Gastrocnemius medialis (tissue), 4 donors: ENCODE data around the gene CRISPLD2. TPM values are rescaled to one million over a fixed set of nuclear protein-coding genes. Genes with fewer than 3 reads are reported as not detected.

ENCODE experiments used
- ATAC-seq, 2 donors: fragments of 150-250 bp; one replicate each; pipeline ENCODE4 v1.9.1; 2016
- DNase-seq, 2 donors: peaks; one replicate each; pipeline ENCODE4 v3.0.0-alpha.2; 2019
- H3K27ac ChIP-seq, 4 donors: fragments of 200-600 bp; sonication (generic); 1 replicate in 1 of 4; 2 replicates in 3 of 4; pipeline ENCODE4 v1.5.1; 2016 to 2018; ENCODE audit warnings: mild to moderate bottlenecking in 2 of 4, moderate library complexity in 1 of 4
- H3K27me3 ChIP-seq, 3 donors: fragments of 200-600 bp; sonication (generic) in 2 of 3; 1 replicate in 1 of 3; 2 replicates in 2 of 3; pipeline versions ENCODE4 v1.5.1 to v1.6.0; 2016 to 2019; ENCODE audit warnings: mild to moderate bottlenecking in 1 of 3, moderate library complexity in 1 of 3
- H3K36me3 ChIP-seq, 2 donors: fragments of 200-600 bp; sonication (generic) in 1 of 2; one replicate each; pipeline ENCODE4 v1.5.1; 2017 to 2018
- H3K4me1 ChIP-seq, 2 donors: fragments of 200-600 bp; sonication (generic) in 1 of 2; one replicate each; pipeline ENCODE4 v1.5.1; 2016 to 2017; ENCODE audit warnings: mild to moderate bottlenecking in 2 of 2
- H3K4me3 ChIP-seq, 4 donors: fragments of 200-600 bp; sonication (generic) in 3 of 4; 1 replicate in 1 of 4; 2 replicates in 3 of 4; pipeline ENCODE4 v1.5.1; 2016 to 2019; ENCODE audit warnings: mild to moderate bottlenecking in 2 of 4
- H3K9me3 ChIP-seq, 3 donors: fragments of 200-600 bp; sonication (generic) in 2 of 3; 1 replicate in 1 of 3; 2 replicates in 2 of 3; pipeline ENCODE4 v1.5.1; 2016 to 2019
- POLR2A ChIP-seq, 2 donors: fragments of 450-650 bp; IDR thresholded peaks; one replicate each; pipeline ENCODE4 v1.6.1; 2017; ENCODE audit warnings: antibody characterized with exemption in 2 of 2, mild to moderate bottlenecking in 2 of 2, moderate library complexity in 2 of 2
- in situ Hi-C, 4 donors: fragments of 200-750 bp; cut with MboI; loops; one replicate each; pipeline versions ENCODE4 v1.15.0 to v1.8.0; 2017; ENCODE audit warnings: low sequenced_read_pairs in 4 of 4
- intact Hi-C: fragments of 100-400 bp; cut with DNase I; formaldehyde crosslinking; loops from one replicate; pipeline ENCODE4 v1.15.1; 2023; ENCODE audit warnings: low total_unique reads
- total RNA-seq, 4 donors: library from RNA; depleted of rRNA; stranded (reverse); fragments of >200 nt; gene quantifications; one replicate each; pipeline versions ENCODE4 v1.1.0 to v1.2.3, GENCODE V29; 2016
- TF ChIP-seq, protein P1 (sequence below), 5 experiments: fragments of 450-650 bp in 3 of 5; fragments of 200-600 bp in 2 of 5; sonication (generic) in 2 of 5; IDR thresholded peaks in 4 of 5; conservative IDR thresholded peaks in 1 of 5; 1 replicate in 4 of 5; 2 replicates in 1 of 5; pipeline ENCODE4 v1.5.1; 2016 to 2019; ENCODE audit warnings: antibody characterized with exemption in 5 of 5, mild to moderate bottlenecking in 3 of 5, moderate library complexity in 3 of 5

CRISPLD2 gene
- total RNA-seq, 4 donors from 2014 or later: 26.1 to 50.1 (median 39.0) TPM

DNA sequence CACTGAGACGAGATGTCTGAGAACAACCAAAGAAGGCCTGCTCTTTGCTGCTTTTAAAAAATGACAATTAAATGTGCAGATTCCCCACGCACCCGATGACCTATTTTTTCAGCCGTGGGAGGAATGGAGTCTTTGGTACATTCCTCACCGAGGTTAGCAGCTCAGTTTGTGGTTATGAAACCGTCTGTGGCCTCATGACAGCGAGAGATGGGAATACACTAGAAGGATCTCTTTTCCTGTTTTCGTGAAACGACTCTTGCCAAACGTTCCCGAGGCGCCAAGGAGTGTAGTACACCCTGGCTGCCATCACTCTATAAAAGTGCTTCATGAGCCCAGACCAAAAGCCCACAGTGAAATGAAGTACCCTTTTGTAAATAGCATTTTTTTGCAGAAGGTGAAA, 87.8 kb downstream of the CRISPLD2 start:
- DNase-seq: peak; percentile 32 to 57
- peak overlapping the region in 2 of 4 donors; percentile 3 to 35 for H3K27ac ChIP-seq

DNA sequence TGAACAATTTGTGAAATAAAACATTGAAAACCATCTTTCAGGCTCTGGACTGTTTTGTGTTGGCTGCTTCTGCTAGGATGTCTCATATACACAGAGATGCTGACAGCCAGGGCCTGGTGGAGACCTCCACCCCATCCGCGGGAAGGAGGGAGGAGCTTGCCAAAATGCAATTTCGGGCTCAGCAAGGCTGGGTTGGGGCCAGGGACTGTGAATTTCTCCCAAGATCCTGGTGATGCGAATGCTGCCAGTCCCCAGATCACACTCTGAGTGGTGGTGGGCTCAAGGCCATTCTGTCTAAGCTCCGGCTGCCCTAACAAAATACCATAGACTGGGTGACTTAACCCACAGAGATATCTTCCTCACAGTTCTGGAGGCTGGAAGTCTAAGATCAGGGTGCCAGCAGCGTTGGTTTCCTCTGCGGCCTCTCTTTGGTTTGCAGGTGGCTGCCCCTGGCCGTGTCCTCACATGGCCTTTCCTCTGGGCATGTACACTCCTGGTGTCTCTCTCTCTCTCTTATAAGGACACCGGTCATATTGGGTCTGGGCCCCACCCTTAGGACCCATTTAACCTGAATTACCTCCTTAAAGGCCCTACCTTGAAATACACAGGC, 89.8 kb downstream of the CRISPLD2 start:
- no peak for TF ChIP-seq POLR2A (IDR thresholded peaks at IDR 0.05)
- TF ChIP-seq, protein P1, sequence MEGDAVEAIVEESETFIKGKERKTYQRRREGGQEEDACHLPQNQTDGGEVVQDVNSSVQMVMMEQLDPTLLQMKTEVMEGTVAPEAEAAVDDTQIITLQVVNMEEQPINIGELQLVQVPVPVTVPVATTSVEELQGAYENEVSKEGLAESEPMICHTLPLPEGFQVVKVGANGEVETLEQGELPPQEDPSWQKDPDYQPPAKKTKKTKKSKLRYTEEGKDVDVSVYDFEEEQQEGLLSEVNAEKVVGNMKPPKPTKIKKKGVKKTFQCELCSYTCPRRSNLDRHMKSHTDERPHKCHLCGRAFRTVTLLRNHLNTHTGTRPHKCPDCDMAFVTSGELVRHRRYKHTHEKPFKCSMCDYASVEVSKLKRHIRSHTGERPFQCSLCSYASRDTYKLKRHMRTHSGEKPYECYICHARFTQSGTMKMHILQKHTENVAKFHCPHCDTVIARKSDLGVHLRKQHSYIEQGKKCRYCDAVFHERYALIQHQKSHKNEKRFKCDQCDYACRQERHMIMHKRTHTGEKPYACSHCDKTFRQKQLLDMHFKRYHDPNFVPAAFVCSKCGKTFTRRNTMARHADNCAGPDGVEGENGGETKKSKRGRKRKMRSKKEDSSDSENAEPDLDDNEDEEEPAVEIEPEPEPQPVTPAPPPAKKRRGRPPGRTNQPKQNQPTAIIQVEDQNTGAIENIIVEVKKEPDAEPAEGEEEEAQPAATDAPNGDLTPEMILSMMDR (IDR thresholded peaks at IDR 0.05 in 4 of 5, conservative IDR thresholded peaks at IDR 0.05 in 1 of 5): no peak
- Histone ChIP-seq H3K4me3 (no peak overlapping the region), H3K4me1 (peaks cover 0 to 14% of the 10 kb centered on the region in 2 donors), H3K27ac (no peak overlapping the region), H3K27me3 (peaks cover 0 to 9% (median 0%) of the 10 kb centered on the region in 3 donors), H3K36me3 (no peaks in the 10 kb centered on the region), H3K9me3 (no peaks in the 10 kb centered on the region)
- ATAC-seq: no peak
- in situ Hi-C loops: no loop called here
- DNase-seq: no peak
- intact Hi-C loops: no loop called here

More for the DNA sequence above, 87.8 kb downstream of the CRISPLD2 start:
- in situ Hi-C loops: no loop called here
- Histone ChIP-seq H3K9me3 (no peaks in the 10 kb centered on the region), H3K27me3 (no peaks in the 10 kb centered on the region), H3K4me1 (no peaks in the 10 kb centered on the region), H3K36me3 (no peaks in the 10 kb centered on the region), H3K4me3 (no peak overlapping the region)
- ATAC-seq: peak in 1 of 2 donors; percentile 63
- TF ChIP-seq, protein P1 (IDR thresholded peaks at IDR 0.05 in 4 of 5, conservative IDR thresholded peaks at IDR 0.05 in 1 of 5): no peak
- no peak for TF ChIP-seq POLR2A (IDR thresholded peaks at IDR 0.05)
- intact Hi-C loops: no loop called here

DNA sequence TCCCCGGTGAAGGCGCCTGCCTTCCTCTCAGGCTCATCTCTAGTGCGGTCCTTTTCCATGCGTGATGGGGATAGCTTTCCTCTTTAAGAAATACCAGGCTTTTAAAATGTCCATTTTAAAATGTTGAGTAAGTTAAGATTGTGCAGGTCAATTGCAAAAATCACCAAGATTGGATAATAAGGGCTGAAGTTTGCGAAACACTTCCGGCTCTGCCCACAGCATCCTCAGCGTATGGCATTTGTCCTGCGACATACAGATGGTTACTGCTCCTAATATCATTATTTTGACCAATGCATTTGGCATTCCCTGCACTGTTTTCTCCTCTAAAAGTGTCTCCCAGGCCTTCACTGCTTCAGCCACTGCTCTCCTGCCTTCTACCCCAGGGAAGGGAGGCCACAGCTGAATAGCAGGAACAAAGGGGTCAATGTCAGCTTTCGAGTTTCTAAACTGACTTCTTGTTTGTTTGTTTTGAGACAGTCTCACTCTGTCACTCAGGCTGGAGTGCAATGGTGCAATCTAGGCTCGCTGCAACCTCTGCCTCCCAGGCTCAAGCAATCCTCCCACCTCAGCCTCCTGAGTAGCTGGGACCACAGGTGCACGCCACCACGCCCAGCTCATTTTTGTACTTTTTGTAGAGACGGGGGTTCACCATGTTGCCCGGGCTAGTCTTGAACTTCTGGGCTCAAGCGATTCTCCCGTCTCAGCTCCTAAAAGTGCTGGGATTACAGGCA, 91.9 kb downstream of the CRISPLD2 start:
- Histone ChIP-seq H3K36me3 (no peaks in the 10 kb centered on the region), H3K9me3 (no peaks in the 10 kb centered on the region), H3K27ac (no peak overlapping the region), H3K4me3 (no peak overlapping the region), H3K4me1 (peaks cover 0 to 17% of the 10 kb centered on the region in 2 donors), H3K27me3 (peaks cover 4 to 20% (median 7%) of the 10 kb centered on the region in 3 donors)
- in situ Hi-C loops (no loop called here), intact Hi-C loops (no loop called here)
- TF ChIP-seq, protein P1 (IDR thresholded peaks at IDR 0.05 in 4 of 5, conservative IDR thresholded peaks at IDR 0.05 in 1 of 5): no peak
- no peak for ATAC-seq
- no peak for DNase-seq

DNA sequence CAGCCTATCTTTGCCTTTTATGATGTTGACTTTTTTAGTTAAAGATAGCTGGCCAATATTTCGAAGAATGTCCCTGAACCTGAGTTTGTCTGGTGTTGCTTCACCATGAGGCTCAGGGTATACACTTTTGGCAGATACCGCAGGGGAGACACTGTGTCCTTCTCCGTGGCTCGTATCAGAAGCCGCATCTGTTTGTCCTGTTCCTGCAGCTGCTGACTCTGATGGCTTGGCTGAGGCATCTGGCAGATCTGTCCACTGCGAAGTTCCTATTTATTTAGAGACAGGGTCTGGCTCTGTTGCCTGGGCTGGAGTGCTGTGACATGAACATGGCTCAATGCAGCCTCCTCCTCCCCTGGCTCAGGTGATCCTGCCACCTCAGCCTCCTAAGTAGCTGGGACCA, 93.5 kb downstream of the CRISPLD2 start:
- TF ChIP-seq, protein P1 (IDR thresholded peaks at IDR 0.05 in 4 of 5, conservative IDR thresholded peaks at IDR 0.05 in 1 of 5): no peak
- TF ChIP-seq POLR2A (IDR thresholded peaks at IDR 0.05): no peak
- Histone ChIP-seq H3K36me3 (no peaks in the 10 kb centered on the region), H3K9me3 (no peaks in the 10 kb centered on the region), H3K4me1 (peaks cover 0 to 17% of the 10 kb centered on the region in 2 donors), H3K27me3 (peaks cover 4 to 29% (median 7%) of the 10 kb centered on the region in 3 donors), H3K4me3 (no peak overlapping the region), H3K27ac (peak overlapping the region; percentile 15 to 78 (median 48))
- ATAC-seq (peak; percentile 95 to 97), DNase-seq (peak; percentile 86 to 90)
- in situ Hi-C loops (no loop called here), intact Hi-C loops (no loop called here)
